Endodermal cell (in vitro differentiated cells): ENCODE data around the gene MTMR8. TPM values are rescaled to one million over a fixed set of nuclear protein-coding genes. Genes with fewer than 3 reads are reported as not detected.

Source experiments
- DNase-seq: peaks from one replicate; pipeline ENCODE4 v3.0.0-alpha.2; 2017
- H3K27ac ChIP-seq: 2 replicates; pipeline ENCODE4 v1.5.1; 2013; ENCODE audit warnings: mild to moderate bottlenecking, low read depth, low read length, moderate library complexity
- H3K27me3 ChIP-seq: 2 replicates; pipeline ENCODE4 v1.6.1; 2013; ENCODE audit warnings: mild to moderate bottlenecking, low read length, moderate library complexity; ENCODE audit not compliant: insufficient read depth, control insufficient read depth, poor library complexity, severe bottlenecking
- H3K36me3 ChIP-seq: 2 replicates; pipeline ENCODE4 v1.7.0; 2013; ENCODE audit warnings: mild to moderate bottlenecking, low read length, moderate library complexity; ENCODE audit not compliant: control insufficient read depth, insufficient read depth
- H3K4me1 ChIP-seq: one replicate; pipeline ENCODE4 v1.7.0; 2013; ENCODE audit warnings: low read length; ENCODE audit not compliant: control insufficient read depth, insufficient read depth
- H3K4me3 ChIP-seq: 2 replicates; pipeline ENCODE4 v1.5.1; 2013; ENCODE audit warnings: mild to moderate bottlenecking, low read length, moderate library complexity
- H3K9ac ChIP-seq: 2 replicates; pipeline ENCODE4 v1.6.1; 2013; ENCODE audit warnings: mild to moderate bottlenecking, low read length, moderate library complexity; ENCODE audit not compliant: poor library complexity, severe bottlenecking; ENCODE audit errors: extremely low read depth
- H3K9me3 ChIP-seq: 2 replicates; pipeline ENCODE4 v1.6.1; 2013; ENCODE audit warnings: mild to moderate bottlenecking, low read length, moderate library complexity; ENCODE audit not compliant: control insufficient read depth
- H3K27ac Mint-ChIP-seq: 2 replicates; pipeline ENCODE4 v1.8.0; 2020; ENCODE audit warnings: mixed read lengths
- H3K27me3 Mint-ChIP-seq: 2 replicates; pipeline ENCODE4 v1.8.0; 2021; ENCODE audit warnings: mild to moderate bottlenecking, mixed read lengths; ENCODE audit not compliant: insufficient read depth
- H3K36me3 Mint-ChIP-seq: 2 replicates; pipeline ENCODE4 v1.8.0; 2020; ENCODE audit warnings: low read depth, mixed read lengths
- H3K4me1 Mint-ChIP-seq: 2 replicates; pipeline ENCODE4 v1.8.0; 2020; ENCODE audit warnings: mixed read lengths
- H3K4me3 Mint-ChIP-seq: 2 replicates; pipeline ENCODE4 v1.8.0; 2020; ENCODE audit warnings: mild to moderate bottlenecking, moderate library complexity, mixed read lengths
- H3K9me3 Mint-ChIP-seq: 2 replicates; pipeline ENCODE4 v1.8.0; 2020; ENCODE audit warnings: mild to moderate bottlenecking, mixed read lengths
- CTCF ChIP-seq: fragments of 200-600 bp; sonication (generic); conservative IDR thresholded peaks from 2 replicates; pipeline ENCODE4 v1.5.0; 2021; ENCODE audit warnings: antibody characterized with exemption, mild to moderate bottlenecking
- WGBS, 2 experiments: methylation state at CpG; one replicate each; pipeline versions ENCODE4 v1.1.5 to v1.1.7; 2013; ENCODE audit warnings: missing lambda C conversion rate in 2 of 2, mixed read lengths in 1 of 2; ENCODE audit not compliant: insufficient coverage in 1 of 2, insufficient read length in 1 of 2; 5-methylcytosine and 5-hydroxymethylcytosine counted together
- total RNA-seq, 2 donors: library from RNA; stranded (reverse); fragmentation: NEBNext Ultra II Directional in 1 of 2; extraction: Animal tissue kit (Norgen Biotek cat#: 25700) in 1 of 2; gene quantifications; 2 replicates in 1 of 2; 3 replicates in 1 of 2; pipeline ENCODE4 v1.2.1, GENCODE V29; 2021

The MTMR8 gene
- total RNA-seq, 2 donors from 2014 or later = 4.0 to 4.3 TPM

- 80 to 90% methylated on average over 1 of the region's 1 CpG for WGBS, 2 experiments
- H3K9me3 ChIP-seq = no peaks in the 10 kb centered on the region
- Mint-ChIP-seq H3K9me3 (peaks cover 18% of the 10 kb centered on the region), H3K27me3 (no peaks in the 10 kb centered on the region), H3K4me3 (no peak overlapping the region), H3K27ac (no peak overlapping the region), H3K4me1 (no peaks in the 10 kb centered on the region), H3K36me3 (no peaks in the 10 kb centered on the region)
- no peak overlapping the region for H3K9ac ChIP-seq
- no peak overlapping the region for H3K4me3 ChIP-seq
- no peak overlapping the region for H3K27ac ChIP-seq
- DNase-seq = no peak
- TF ChIP-seq CTCF = no peak
- H3K27me3 ChIP-seq = no peaks in the 10 kb centered on the region
- no peaks in the 10 kb centered on the region for H3K4me1 ChIP-seq
- H3K36me3 ChIP-seq = no peaks in the 10 kb centered on the region
Observed at GRCh38 chrX:64338296-64338695, 57.0 kb downstream of the MTMR8 start.

- DNase-seq = no peak
- Histone ChIP-seq H3K9ac (no peak overlapping the region), H3K27me3 (no peaks in the 10 kb centered on the region), H3K36me3 (no peaks in the 10 kb centered on the region), H3K4me3 (no peak overlapping the region), H3K9me3 (no peaks in the 10 kb centered on the region), H3K4me1 (no peaks in the 10 kb centered on the region), H3K27ac (no peak overlapping the region)
- H3K4me3 Mint-ChIP-seq = no peak overlapping the region
- peaks cover 11% of the 10 kb centered on the region for H3K9me3 Mint-ChIP-seq
- H3K27me3 Mint-ChIP-seq = no peaks in the 10 kb centered on the region
- TF ChIP-seq CTCF = no peak
- no peaks in the 10 kb centered on the region for H3K36me3 Mint-ChIP-seq
- H3K27ac Mint-ChIP-seq = no peak overlapping the region
- WGBS, 2 experiments = 88% methylated on average over 3 of the region's 3 CpGs; no CpG with 5 or more reads in 1 of the 2 experiments
- H3K4me1 Mint-ChIP-seq = no peaks in the 10 kb centered on the region
Observed at GRCh38 chrX:64334467-64334866, 60.8 kb downstream of the MTMR8 start.

GRCh38 chrX:64330284-64330683 lies 65.0 kb downstream of the MTMR8 start:
- Mint-ChIP-seq H3K4me3 (no peak overlapping the region), H3K36me3 (peaks cover 9% of the 10 kb centered on the region), H3K4me1 (no peaks in the 10 kb centered on the region), H3K9me3 (peaks cover 25% of the 10 kb centered on the region), H3K27me3 (no peaks in the 10 kb centered on the region), H3K27ac (no peak overlapping the region)
- Histone ChIP-seq H3K4me3 (no peak overlapping the region), H3K27ac (no peak overlapping the region), H3K9me3 (no peaks in the 10 kb centered on the region), H3K27me3 (no peaks in the 10 kb centered on the region), H3K4me1 (no peaks in the 10 kb centered on the region), H3K36me3 (no peaks in the 10 kb centered on the region), H3K9ac (no peak overlapping the region)
- TF ChIP-seq CTCF = no peak
- no peak for DNase-seq
